GM15510 (cell line): ENCODE data around the gene MMADHC.

Experiments
- POLR2A ChIP-seq: IDR thresholded peaks from 3 replicates; pipeline ENCODE4 v1.6.1; 2011; ENCODE audit warnings: borderline replicate concordance; ENCODE audit not compliant: insufficient read length; ENCODE audit errors: extremely low read depth

MMADHC gene

DNA sequence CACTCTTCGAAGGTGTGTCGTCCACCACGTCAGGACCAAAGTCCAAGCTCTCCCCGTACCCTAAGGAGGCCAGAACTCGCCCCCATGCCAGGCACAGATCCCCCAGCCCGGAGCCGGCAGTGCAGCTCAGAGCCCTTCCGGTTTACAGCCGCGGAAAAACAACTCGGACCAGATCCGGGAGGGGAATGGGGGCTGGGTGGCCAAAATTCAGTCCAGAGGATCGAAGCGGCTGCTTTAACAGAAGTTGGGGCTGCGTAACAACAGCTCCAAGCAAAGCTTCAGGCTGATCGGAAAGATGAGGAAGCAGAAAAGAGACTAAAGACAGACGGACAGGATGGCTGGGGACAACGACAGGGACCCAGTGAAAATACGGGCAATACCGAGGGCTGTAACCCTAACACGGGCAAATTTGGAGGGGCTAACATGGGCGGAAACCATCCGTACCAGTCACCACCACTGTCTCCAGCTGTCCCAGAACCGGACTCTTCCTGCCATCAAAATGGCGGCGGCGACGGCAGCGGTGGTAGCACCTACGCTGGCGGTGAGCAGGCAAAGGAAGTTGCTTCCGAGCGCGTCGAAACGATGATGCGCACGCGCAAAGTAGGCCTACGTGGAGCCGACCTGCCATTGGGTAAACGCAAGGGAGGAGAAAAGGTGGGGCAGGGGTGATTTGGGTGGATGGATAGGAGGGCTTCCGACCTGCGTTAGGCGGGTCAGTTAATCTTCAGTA, at the start of gene MMADHC:
Gene MMADHC, minus strand, starts transcription at position 556 of the 730 bp plus-strand sequence. CDS start 678 bp downstream, outside the sequence.
- TF ChIP-seq POLR2A, result peak; percentile 92

DNA sequence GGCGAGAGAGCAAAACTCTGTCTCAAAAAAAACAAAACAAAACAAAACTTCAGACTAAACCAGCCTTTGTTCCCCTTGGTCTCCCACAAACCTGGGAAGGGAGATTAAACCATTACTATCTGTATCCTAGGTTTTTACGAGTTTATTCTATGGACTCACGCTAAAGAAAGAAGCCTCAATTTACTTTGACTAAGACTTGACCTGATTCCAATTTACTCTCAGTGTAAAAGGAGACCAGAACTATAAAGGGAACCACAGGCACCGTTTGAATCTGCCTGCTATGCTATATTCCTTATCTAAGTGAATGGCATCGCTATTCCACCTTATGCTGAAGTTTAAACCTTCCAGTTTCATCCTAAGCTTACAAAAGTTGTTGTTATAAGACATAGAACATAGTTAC, 46.5 kb upstream of the MMADHC start:
- TF ChIP-seq POLR2A, result no peak

DNA sequence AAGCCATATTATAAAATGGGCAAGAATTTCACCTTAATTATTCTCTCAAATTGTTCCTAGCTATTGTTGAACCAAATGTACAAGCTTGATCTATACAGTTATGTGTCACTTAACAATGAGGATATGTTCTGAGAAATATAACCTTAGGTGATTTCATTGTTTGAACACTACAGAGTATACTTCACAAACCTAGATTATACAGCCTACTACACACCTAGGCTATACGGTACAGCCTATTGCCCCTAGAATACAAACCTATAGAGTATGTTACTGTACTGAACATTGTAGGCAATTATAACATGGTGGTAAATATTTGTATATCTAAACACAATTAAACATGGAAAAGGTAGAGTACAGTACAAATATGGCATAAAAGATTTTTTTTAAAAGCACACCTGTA, 42.9 kb upstream of the MMADHC start:
- TF ChIP-seq POLR2A, result no peak

DNA sequence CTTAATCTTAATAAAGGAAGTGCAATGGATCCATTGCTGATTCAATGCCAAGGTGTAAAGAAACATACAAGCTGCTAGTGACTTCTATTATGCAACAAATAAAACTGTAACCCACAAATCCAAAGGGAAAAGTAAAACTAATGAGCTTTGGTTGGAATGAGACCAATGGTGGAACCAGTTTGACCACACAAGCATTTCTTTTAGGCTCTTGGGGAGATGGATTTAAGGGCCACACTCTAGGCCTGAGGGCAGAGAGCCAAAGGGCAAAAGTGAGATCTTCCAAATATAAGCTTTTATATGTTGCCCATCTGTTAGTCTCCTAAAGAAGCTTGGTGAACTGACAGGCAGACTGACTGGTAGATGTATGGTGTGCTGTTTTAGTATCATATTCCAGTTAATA, 41.5 kb upstream of the MMADHC start:
- no peak for TF ChIP-seq POLR2A

DNA sequence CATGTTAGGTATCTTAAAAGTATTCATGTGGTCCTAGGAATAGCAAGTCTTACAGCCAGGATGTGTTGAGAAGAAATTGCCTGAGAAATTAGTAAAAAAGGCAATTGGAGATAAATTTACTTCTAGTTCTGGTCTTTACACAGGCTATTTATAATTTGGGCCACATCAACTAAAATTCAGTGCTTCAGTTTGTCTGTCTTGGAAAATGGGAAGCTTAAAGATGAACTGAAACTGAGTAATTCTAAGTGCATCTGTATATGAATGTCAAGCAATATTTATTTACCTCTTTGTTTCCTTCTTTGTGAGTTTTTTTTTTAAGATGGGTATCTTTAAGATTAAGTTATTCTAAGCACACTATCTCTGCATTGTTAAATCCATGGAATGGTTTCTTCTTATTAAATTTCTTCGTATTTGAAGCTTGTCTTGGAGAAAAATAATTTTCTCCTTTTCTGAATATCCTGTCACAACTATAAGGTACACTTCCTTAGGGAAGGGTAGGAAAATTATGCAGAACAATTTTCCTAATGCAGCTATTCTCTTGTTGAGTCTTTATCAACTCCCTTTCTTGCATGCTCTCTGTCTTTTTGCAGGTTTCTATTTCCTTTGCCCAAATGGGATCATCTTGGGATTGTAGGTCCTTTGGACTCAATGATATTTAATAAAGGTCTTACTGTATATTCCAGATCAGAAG, 39.7 kb upstream of the MMADHC start:
- no peak for TF ChIP-seq POLR2A

DNA sequence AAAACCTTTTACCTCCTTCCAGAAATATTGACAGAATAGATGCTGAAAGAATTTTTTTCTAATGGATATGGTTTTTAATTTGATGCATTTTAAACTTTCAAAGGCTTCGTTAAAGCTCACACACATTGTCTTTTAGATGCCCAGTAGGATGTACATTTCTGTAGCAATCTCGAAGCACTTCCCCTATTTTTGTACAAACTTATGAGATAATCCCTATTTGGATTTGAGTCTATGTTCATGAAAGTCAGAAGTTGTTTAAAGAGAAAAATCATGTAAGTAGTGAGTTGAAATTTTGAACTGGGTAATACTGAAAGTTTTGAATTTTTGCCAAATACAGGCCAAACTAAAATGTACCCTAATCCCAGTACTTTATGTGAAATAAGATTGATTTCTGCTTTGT, 38.1 kb upstream of the MMADHC start:
- TF ChIP-seq POLR2A, result no peak

DNA sequence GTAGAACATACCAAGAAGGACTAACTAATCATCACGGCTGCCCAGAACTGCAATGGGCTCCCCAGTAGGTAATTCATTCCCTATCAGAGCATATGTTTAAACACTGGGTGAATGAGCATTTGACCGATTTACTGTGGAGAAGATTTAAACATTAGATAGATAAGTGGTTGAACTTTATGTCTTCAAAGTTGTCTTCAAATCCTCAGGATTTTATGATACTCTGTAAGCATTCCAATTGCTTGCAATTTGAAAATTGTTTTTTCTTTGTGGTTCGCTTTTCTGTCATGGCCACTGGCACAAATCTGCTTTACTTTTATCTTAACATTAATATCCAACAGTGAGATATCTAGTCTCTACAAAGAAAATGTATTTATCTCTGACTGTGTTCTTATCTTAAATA, 37.7 kb upstream of the MMADHC start:
- TF ChIP-seq POLR2A, result no peak

DNA sequence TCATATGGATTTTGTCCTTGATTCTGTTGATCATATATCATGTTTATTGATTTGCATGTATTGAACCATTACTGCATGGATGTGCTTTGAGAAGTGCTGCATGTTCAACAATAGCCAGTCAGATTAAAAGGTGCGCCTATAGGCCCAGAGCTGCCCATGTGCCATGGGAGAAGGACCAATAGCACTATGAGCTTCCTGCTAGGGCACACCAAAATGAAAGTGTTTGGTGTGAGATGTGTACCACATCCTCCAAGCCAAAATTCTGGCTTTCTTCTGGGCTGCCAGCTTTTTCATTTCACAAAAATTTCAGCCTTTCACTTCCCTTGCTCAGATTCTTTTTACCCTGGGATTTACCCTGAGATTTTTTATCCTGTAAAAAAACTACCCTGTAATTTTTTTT, 34.8 kb upstream of the MMADHC start:
- TF ChIP-seq POLR2A, result no peak

DNA sequence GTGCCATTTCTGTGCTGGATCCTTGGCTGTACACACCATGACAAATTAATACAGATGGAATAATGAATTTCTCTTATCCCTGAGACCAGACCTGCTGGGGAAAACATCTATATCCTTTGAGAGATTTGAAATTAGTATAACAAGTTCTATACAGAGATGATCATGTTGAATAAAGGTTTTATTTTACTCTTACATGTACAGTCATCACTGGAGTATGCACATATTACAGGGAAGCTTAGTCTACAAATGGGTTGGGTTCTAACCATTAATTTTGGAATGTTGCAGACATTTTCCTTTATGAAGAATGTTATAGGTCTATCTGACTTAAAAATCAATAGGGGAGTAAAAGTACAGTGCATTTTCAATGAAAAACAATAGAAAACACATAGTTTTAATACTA, 29.9 kb upstream of the MMADHC start:
- no peak for TF ChIP-seq POLR2A

DNA sequence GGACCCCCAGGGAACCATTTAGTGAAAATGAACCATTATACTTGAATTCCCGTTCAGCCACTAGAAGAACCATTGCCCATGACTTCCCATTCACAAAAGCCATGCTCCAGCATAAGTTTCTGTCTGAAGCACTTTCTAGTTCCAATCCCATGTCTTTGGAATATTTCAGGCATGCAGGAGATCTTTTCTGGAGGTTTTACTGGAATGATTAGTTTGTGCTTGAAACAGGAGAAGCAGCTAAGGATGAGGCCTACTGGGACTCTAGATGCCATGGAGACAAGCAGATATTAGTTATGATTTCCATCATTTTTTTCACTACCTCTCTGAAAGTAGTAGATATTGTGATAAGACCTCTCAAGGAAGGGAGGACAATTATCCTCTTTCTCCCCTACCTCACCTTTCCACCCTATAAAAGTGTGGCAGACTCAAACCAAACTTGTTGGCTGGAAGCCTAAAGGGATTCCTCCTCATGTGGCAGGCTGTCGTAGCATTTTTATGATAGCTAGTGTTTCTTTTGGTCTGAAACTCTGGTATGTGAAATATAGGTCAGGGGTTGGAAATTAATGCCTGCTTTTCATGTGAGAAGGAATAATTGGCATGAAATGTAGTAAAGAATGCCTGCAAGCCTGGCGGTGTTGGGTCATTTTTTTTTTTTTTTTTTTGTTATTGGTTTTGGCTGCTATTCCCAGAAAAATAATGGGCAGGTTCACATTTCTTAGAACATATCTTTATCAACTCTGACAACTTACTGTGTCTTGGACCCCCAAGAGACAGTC, 29.3 kb upstream of the MMADHC start:
- TF ChIP-seq POLR2A, result no peak

DNA sequence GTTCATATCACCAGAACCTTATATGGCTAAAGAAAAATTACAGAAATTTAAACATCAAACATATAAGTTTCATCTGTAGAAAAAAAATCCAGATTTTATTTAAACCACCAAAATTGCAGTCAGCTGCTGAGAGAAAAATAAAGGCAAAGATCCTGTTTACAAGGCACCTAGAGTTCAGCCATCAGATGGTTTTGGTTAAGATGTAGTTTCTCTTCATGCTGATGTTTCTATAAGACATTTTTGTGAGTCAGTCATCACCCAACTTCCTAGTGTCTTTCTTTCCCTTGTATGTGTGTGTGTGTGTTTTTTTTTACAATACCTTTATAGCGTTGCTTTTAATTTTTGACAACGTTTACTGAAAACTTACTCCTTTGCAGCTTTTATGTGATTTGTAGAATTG, 26.1 kb upstream of the MMADHC start:
- no peak for TF ChIP-seq POLR2A

DNA sequence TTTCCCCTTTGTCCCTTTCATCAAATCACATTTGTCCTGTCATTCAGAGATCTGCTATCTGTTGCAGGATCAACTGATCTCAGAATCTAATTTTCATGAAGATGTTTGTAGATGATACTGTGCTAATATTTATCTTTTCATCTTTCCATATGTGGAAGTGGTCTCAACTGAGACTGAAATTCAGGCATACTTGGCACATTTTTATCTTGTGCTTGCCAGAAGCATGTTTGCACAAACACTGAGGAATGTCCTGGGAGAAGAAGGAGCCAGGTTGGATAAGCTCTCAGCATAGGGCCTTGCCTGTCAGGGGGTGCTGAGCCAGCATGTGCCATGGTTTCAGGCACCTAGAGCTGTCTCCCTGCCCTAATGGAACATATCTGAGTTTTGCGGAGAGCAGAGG, 24.5 kb upstream of the MMADHC start:
- TF ChIP-seq POLR2A, result no peak

DNA sequence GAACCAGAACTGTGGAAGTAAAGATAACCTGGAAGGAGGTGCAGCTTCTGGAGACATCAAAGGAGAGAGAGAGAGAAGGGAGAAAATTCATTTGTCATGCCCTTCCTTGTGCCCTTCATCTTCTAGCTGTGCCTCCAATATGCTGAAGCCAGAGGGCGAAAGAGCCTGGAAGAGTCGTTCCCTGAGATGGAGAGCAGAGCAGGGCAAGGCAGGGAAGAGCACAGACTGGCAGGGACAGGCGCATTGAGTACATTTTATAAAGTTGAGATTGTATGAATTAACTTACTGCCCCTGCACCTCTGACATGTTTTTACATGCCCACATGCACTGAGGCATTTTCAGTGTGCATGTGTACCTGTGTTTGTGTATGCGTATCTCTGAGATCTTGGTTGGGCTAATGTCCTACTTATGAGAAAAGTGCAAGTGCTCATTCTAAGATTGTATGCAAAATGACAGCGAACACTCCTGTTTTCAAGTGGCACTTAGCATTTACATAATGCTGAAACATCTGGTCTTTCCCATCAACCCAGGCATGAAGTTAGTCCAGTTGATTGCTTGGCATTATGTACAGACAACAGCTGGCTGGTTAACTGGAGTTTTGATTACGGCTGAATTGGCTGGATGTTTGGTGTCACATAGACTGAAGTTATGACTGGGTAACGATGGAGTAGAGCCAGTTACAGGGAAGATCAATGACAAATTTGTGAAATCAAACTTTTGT, 23.7 kb upstream of the MMADHC start:
- TF ChIP-seq POLR2A, result no peak

DNA sequence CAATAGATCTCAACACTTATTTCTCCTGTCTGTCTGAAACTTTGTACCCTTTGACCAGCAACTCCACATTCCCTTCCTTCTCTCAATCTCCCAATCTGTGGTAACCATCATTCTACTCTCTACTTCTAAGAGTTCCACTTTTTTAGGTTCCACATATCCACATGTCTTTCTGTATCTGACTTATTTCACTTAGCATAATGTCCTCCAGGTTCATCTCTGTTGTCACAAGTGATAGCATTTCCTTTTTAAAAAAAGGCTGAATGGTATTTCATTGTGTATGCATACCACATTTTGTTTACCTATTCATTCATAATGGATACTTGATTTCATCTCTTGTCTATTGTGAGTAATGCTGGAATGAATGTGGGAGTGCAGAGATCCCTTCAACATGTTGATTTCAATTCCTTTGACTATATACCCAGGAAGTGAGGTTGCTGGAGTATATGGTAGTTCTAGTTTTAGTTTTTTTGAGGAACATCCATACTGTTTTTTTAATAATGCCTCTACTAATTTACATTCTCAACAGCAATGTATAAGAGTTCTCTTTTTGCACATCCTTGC, 18.8 kb upstream of the MMADHC start:
- no peak for TF ChIP-seq POLR2A
